GM21529 (cell line): ENCODE measurements around the gene GRHL1.

Source experiments
- ATAC-seq: cut with Tn5 transposase; IDR thresholded peaks from one replicate; pipeline ENCODE4 v1.9.1; 2021; ENCODE audit not compliant: unreplicated experiment

GRHL1 gene

GRCh38 chr2:9948721-9949120 lies 2.8 kb upstream of the GRHL1 start:
- no peak for ATAC-seq

- ATAC-seq = no peak
Observed at GRCh38 chr2:9949239-9949991, 2.1 kb upstream of the GRHL1 start.

- ATAC-seq = no peak
Observed at GRCh38 chr2:9949992-9950520, 1.4 kb upstream of the GRHL1 start.

GRCh38 chr2:9950521-9951271 lies 797 bp upstream of the GRHL1 start:
- ATAC-seq = peak; percentile 32

GRCh38 chr2:9951272-9951521 lies 296 bp upstream of the GRHL1 start:
- ATAC-seq = no peak

- ATAC-seq = no peak
Observed at GRCh38 chr2:9952286-9952737, 819 bp downstream of the GRHL1 start.

- ATAC-seq = no peak
Observed at GRCh38 chr2:9952856-9953503, 1.5 kb downstream of the GRHL1 start.

- no peak for ATAC-seq
Observed at GRCh38 chr2:9954136-9954535, 2.6 kb downstream of the GRHL1 start.

GRCh38 chr2:9958057-9958456 lies 6.6 kb downstream of the GRHL1 start:
- no peak for ATAC-seq

- ATAC-seq = no peak
Observed at GRCh38 chr2:9959262-9959661, 7.8 kb downstream of the GRHL1 start.

- no peak for ATAC-seq
Observed at GRCh38 chr2:9961013-9961412, 9.5 kb downstream of the GRHL1 start.

GRCh38 chr2:9964334-9964980 lies 13.0 kb downstream of the GRHL1 start:
- ATAC-seq = no peak

- ATAC-seq = no peak
Observed at GRCh38 chr2:9965119-9965822, 13.8 kb downstream of the GRHL1 start.

- no peak for ATAC-seq
Observed at GRCh38 chr2:9966491-9967022, 15.1 kb downstream of the GRHL1 start.

GRCh38 chr2:9967053-9967775 lies 15.7 kb downstream of the GRHL1 start:
- ATAC-seq = no peak

GRCh38 chr2:9968553-9969497 lies 17.3 kb downstream of the GRHL1 start:
- ATAC-seq = no peak

GRCh38 chr2:9970200-9971044 lies 18.9 kb downstream of the GRHL1 start:
- ATAC-seq = no peak
